ENCODE measurements around the gene SORCS3. TPM values are rescaled to one million over a fixed set of nuclear protein-coding genes. Genes with fewer than 3 reads are reported as not detected.

Gene SORCS3
- total and polyA plus RNA-seq, 2 of the 13 experiments (the other 11 are each of a cell fraction or from before 2014, with no cell fraction given): 0.07 TPM; not detected in 1

- DNase-seq (ENCODE audit: low spot score) (no peak), FAIRE-seq (no peak), ATAC-seq (no peak)
- H3K27me3 ChIP-seq (ENCODE audit: control insufficient read depth in 1 of 2, insufficient read depth in 2 of 2, low read length in 2 of 2): no peaks in the 10 kb centered on the region
- no peak overlapping the region for H3K4me3 ChIP-seq (replicated peaks in 1 of 3; ENCODE audit: insufficient read depth in 1 of 3, low read depth in 2 of 3, low read length in 3 of 3)
- H2AFZ ChIP-seq (ENCODE audit: low read length): no peak overlapping the region
- no TSS peak for BruUV-seq (replicated peaks)
- H3K9me3 ChIP-seq (ENCODE audit: low read length): no peaks in the 10 kb centered on the region
- H3K79me2 ChIP-seq (ENCODE audit: insufficient read depth, low read length): no peaks in the 10 kb centered on the region
- intact Hi-C loops (cut with micrococcal nuclease; ENCODE audit: unreplicated experiment) (no loop called here), in situ Hi-C loops (cut with HindIII; ENCODE audit: extremely low pct_ligation_motif_present, low pct_unique_long_range_greater_than_20kb) (no loop called here)
- no peaks in the 10 kb centered on the region for H3K4me1 ChIP-seq (ENCODE audit: insufficient read depth, low read length)
- H3K27ac ChIP-seq (ENCODE audit: extremely low read length, insufficient read depth, low read length): no peak overlapping the region
- CTCF ChIA-PET (ENCODE audit: low intra/inter-chr PET ratio, low total read pairs): no interaction called here
- H3K4me2 ChIP-seq (ENCODE audit: low read depth, low read length): no peak overlapping the region
- no peaks in the 10 kb centered on the region for H4K20me1 ChIP-seq (ENCODE audit: insufficient read depth, low read length)
- POLR2A ChIA-PET: no interaction called here
- WGBS (ENCODE audit: low lambda C conversion rate): 0% methylated on average over 1 of the region's 1 CpG
- TF ChIP-seq HIC2 (CRISPR knock-in tag; IDR thresholded peaks at IDR 0.05; ENCODE audit: low read depth): no peak
- no peak for TF ChIP-seq CBFB (CRISPR knock-in tag; IDR thresholded peaks at IDR 0.05)
- no peak for TF ChIP-seq KAT7 (CRISPR knock-in tag; IDR thresholded peaks at IDR 0.05; ENCODE audit: borderline replicate concordance)
- TF ChIP-seq ZNF790 (CRISPR knock-in tag; IDR thresholded peaks at IDR 0.05; ENCODE audit: borderline replicate concordance): no peak
- TF ChIP-seq, protein P1, sequence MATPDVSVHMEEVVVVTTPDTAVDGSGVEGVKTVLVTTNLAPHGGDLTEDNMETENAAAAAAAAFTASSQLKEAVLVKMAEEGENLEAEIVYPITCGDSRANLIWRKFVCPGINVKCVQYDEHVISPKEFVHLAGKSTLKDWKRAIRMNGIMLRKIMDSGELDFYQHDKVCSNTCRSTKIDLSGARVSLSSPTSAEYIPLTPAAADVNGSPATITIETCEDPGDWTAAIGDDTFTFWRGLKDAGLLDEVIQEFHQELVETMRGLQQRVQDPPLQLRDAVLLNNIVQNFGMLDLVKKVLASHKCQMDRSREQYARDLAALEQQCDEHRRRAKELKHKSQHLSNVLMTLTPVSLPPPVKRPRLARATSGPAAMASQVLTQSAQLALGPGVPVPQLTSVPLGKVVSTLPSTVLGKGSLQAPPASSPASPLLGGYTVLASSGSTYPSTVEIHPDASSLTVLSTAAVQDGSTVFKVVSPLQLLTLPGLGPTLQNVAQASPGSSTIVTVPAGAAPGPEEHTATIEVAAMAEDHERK (CRISPR knock-in tag; IDR thresholded peaks at IDR 0.05; ENCODE audit: low read depth): no peak
- no peak for TF ChIP-seq ARHGAP35 (CRISPR knock-in tag; IDR thresholded peaks at IDR 0.05; ENCODE audit: borderline replicate concordance)
- TF ChIP-seq ZNF382 (CRISPR knock-in tag; IDR thresholded peaks at IDR 0.05; ENCODE audit: borderline replicate concordance): no peak
- TF ChIP-seq ZNF550 (CRISPR knock-in tag; IDR thresholded peaks at IDR 0.05; ENCODE audit: borderline replicate concordance): no peak
- H3K9ac ChIP-seq (ENCODE audit: insufficient read depth, low read depth, low read length): no peak overlapping the region
- H3K36me3 ChIP-seq (replicated peaks in 1 of 2; ENCODE audit: control insufficient read depth in 1 of 2, insufficient read depth in 2 of 2, low read length in 2 of 2): no peaks in the 10 kb centered on the region
These were observed 429.9 kb downstream of the SORCS3 start for GRCh38 chr10:105070952-105071351.

Measured in HepG2 (cell line).